Neuronal stem cell (in vitro differentiated cells): ENCODE measurements around the gene PATZ1. TPM values are rescaled to one million over a fixed set of nuclear protein-coding genes. Genes with fewer than 3 reads are reported as not detected.
"Not testable (repeated sequence)": the region's sequence is repeated elsewhere in the genome, so short reads cannot be mapped to it uniquely, and the experiment has no call there.

ENCODE experiments used
- DNase-seq: peaks from one replicate; pipeline ENCODE4 v3.0.0-alpha.2; 2013; ENCODE audit warnings: low spot score
- H2AFZ ChIP-seq: one replicate; pipeline ENCODE4 v1.6.1; 2013; ENCODE audit warnings: mild to moderate bottlenecking, low read length, inconsistent platforms
- H2AK5ac ChIP-seq: 2 replicates; pipeline ENCODE4 v1.6.1; 2013; ENCODE audit warnings: low read depth, mild to moderate bottlenecking, inconsistent platforms, low read length, moderate library complexity, mixed read lengths
- H2BK120ac ChIP-seq: 2 replicates; pipeline ENCODE4 v1.6.1; 2013; ENCODE audit warnings: low read depth, mild to moderate bottlenecking, inconsistent platforms, low read length, moderate library complexity, mixed read lengths
- H2BK12ac ChIP-seq: one replicate; pipeline ENCODE4 v1.6.1; 2013; ENCODE audit warnings: low read length, inconsistent platforms
- H2BK15ac ChIP-seq: 2 replicates; pipeline ENCODE4 v1.6.1; 2013; ENCODE audit warnings: mild to moderate bottlenecking, low read length, inconsistent platforms, mixed read lengths
- H2BK5ac ChIP-seq: one replicate; pipeline ENCODE4 v1.6.1; 2013; ENCODE audit warnings: inconsistent platforms, mild to moderate bottlenecking, low read length, moderate library complexity
- H3K14ac ChIP-seq: one replicate; pipeline ENCODE4 v1.6.1; 2013; ENCODE audit warnings: low read length, inconsistent platforms
- H3K18ac ChIP-seq: 2 replicates; pipeline ENCODE4 v1.6.1; 2013; ENCODE audit warnings: low read length, inconsistent platforms
- H3K23ac ChIP-seq: 2 replicates; pipeline ENCODE4 v1.6.1; 2013; ENCODE audit warnings: low read depth, mild to moderate bottlenecking, mixed read lengths, low read length, inconsistent platforms; ENCODE audit not compliant: poor library complexity
- H3K27ac ChIP-seq: replicated peaks from 3 replicates; pipeline ENCODE4 v1.5.1; 2013; ENCODE audit warnings: low read length, inconsistent platforms
- H3K27me3 ChIP-seq, 3 experiments: 2 replicates each; pipeline ENCODE4 v1.6.1; 2013; ENCODE audit warnings: low read length in 3 of 3, mild to moderate bottlenecking in 2 of 3, inconsistent platforms in 1 of 3, low read depth in 1 of 3, mixed read lengths in 1 of 3, moderate library complexity in 1 of 3; ENCODE audit not compliant: control insufficient read depth in 3 of 3, insufficient read depth in 3 of 3
- H3K36me3 ChIP-seq, 2 donors: replicated peaks in 1 of 2; 2 replicates each; pipeline ENCODE4 v1.6.1; 2013; ENCODE audit warnings: low read length in 2 of 2; ENCODE audit not compliant: control insufficient read depth in 2 of 2, insufficient read depth in 2 of 2
- H3K4ac ChIP-seq: 2 replicates; pipeline ENCODE4 v1.6.1; 2013; ENCODE audit warnings: inconsistent platforms, mild to moderate bottlenecking, low read length, moderate library complexity
- H3K4me1 ChIP-seq, 2 donors: 1 replicate in 1 of 2; 2 replicates in 1 of 2; pipeline ENCODE4 v1.6.1; 2013; ENCODE audit warnings: low read length in 2 of 2, low read depth in 1 of 2; ENCODE audit not compliant: control insufficient read depth in 2 of 2, insufficient read depth in 1 of 2
- H3K4me2 ChIP-seq: one replicate; pipeline ENCODE4 v1.6.1; 2013; ENCODE audit warnings: mild to moderate bottlenecking, low read length, inconsistent platforms; ENCODE audit not compliant: insufficient read depth, poor library complexity, severe bottlenecking
- H3K4me3 ChIP-seq, 2 donors: 2 replicates each; pipeline ENCODE4 v1.5.1; 2013; ENCODE audit warnings: low read length in 2 of 2, mild to moderate bottlenecking in 2 of 2, inconsistent platforms in 1 of 2, moderate library complexity in 1 of 2
- H3K79me1 ChIP-seq: one replicate; pipeline ENCODE4 v1.6.1; 2013; ENCODE audit warnings: low read depth, mild to moderate bottlenecking, inconsistent platforms, low read length, moderate library complexity
- H3K9ac ChIP-seq: one replicate; pipeline ENCODE4 v1.6.1; 2013; ENCODE audit warnings: mild to moderate bottlenecking, low read depth, low read length, inconsistent platforms; ENCODE audit not compliant: poor library complexity
- H3K9me3 ChIP-seq, 2 donors: replicated peaks in 1 of 2; 2 replicates each; pipeline versions ENCODE3 to v1.6.1; 2013; ENCODE audit warnings: low read length in 2 of 2, mild to moderate bottlenecking in 2 of 2, inconsistent platforms in 1 of 2, low read depth in 1 of 2, mixed read lengths in 1 of 2, moderate library complexity in 1 of 2; ENCODE audit not compliant: control insufficient read depth in 2 of 2, insufficient read depth in 1 of 2
- H4K8ac ChIP-seq: one replicate; pipeline ENCODE4 v1.6.1; 2013; ENCODE audit warnings: low read depth, mild to moderate bottlenecking, inconsistent platforms, low read length, moderate library complexity
- H4K91ac ChIP-seq: one replicate; pipeline ENCODE4 v1.6.1; 2013; ENCODE audit warnings: low read length, low read depth, mild to moderate bottlenecking, inconsistent platforms; ENCODE audit not compliant: poor library complexity
- WGBS, 2 donors: extraction: QIAGEN DNeasy Blood & Tissue Kit; methylation state at CpG; one replicate each; pipeline ENCODE4 v1.1.7; 2013; ENCODE audit warnings: missing lambda C conversion rate in 2 of 2, mixed read lengths in 1 of 2; ENCODE audit not compliant: insufficient read length in 2 of 2, insufficient replicate concordance in 1 of 2; ENCODE audit errors: extremely low coverage in 2 of 2; 5-methylcytosine and 5-hydroxymethylcytosine counted together
- polyA plus RNA-seq, 2 experiments: library from polyadenylated mRNA; stranded (reverse); fragments of 200-250 nt; gene quantifications; one replicate each; pipeline ENCODE4 v1.2.3, GENCODE V29; 2013

The PATZ1 gene
- polyA plus RNA-seq (2013, experiment 1 of 2) = 44.4 TPM
- 44.7 TPM for polyA plus RNA-seq (2013, experiment 2 of 2)

GRCh38 chr22:31346255-31346732, at the start of gene PATZ1:
Gene PATZ1, minus strand, starts transcription at chr22:31346346. Its CDS starts 744 bp downstream, at chr22:31345602.
- Histone ChIP-seq H3K79me1 (peaks cover 18% of the 10 kb centered on the region), H3K18ac (peak within 1 kb of the TSS; percentile 99), H3K14ac (peak within 1 kb of the TSS; percentile 87), H3K36me3 (peaks cover 11 to 34% of the 10 kb centered on the region in 2 donors), H3K9me3 (peaks cover 1 to 7% of the 10 kb centered on the region in 2 donors), H2BK12ac (peak within 1 kb of the TSS; percentile 98), H3K27me3 (no peaks in the 10 kb centered on the region), H2BK15ac (peak within 1 kb of the TSS; percentile 99), H3K23ac (peak within 1 kb of the TSS; percentile 94), H3K4me3 (peak within 1 kb of the TSS; percentile 62 to 89), H4K8ac (peak within 1 kb of the TSS; percentile 93), H2BK5ac (peak within 1 kb of the TSS; percentile 96), H2AFZ (peak within 1 kb of the TSS; percentile 87), H3K27ac (peak within 1 kb of the TSS; percentile 96), H3K4me1 (peaks cover 28 to 44% of the 10 kb centered on the region in 2 donors), H3K4me2 (peak within 1 kb of the TSS; percentile 93), H4K91ac (peak within 1 kb of the TSS; percentile 60), H2AK5ac (peak within 1 kb of the TSS; percentile 100), H3K9ac (peak within 1 kb of the TSS; percentile 94), H3K4ac (peak within 1 kb of the TSS; percentile 97), H2BK120ac (peak within 1 kb of the TSS; percentile 77)
- DNase-seq = peak; percentile 69
- no CpG with 5 or more reads among the region's 41 CpGs for WGBS, 2 donors

DNA sequence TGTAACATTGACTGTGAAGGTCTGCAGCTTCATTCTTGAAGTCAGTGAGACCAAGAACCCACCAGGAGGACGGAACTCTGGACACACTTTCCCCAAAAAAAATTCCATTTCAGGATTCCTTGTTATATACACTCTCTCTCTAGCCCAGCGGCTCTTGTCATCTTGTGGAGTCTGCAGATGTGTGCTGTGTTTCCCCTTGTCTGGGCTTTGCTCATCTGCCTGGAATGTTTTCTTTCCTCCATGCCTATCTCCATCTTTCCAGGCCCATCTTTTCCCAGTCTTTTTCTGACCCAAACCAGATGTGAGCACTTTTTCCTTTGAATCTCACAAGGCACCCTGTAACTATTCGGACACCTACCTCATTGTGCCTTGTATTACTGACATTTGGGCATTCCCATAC, 48.2 kb upstream of the PATZ1 start:
- H3K18ac ChIP-seq = no peak overlapping the region
- WGBS, 2 donors = no CpG with 5 or more reads among the region's 3 CpGs
- H2BK15ac ChIP-seq = no peak overlapping the region
- no peak overlapping the region for H3K27ac ChIP-seq
- H2BK120ac ChIP-seq = no peak overlapping the region
- H3K9ac ChIP-seq = no peak overlapping the region
- H2BK12ac ChIP-seq = no peak overlapping the region
- H3K9me3 ChIP-seq = peaks cover 0 to 1% of the 10 kb centered on the region in 2 donors
- no peak overlapping the region for H3K14ac ChIP-seq
- no peak for DNase-seq
- no peak overlapping the region for H3K4ac ChIP-seq
- H3K36me3 ChIP-seq = no peaks in the 10 kb centered on the region
- H4K91ac ChIP-seq = no peak overlapping the region
- peaks cover 0 to 6% of the 10 kb centered on the region in 2 donors for H3K4me1 ChIP-seq
- H3K4me3 ChIP-seq = no peak overlapping the region
- no peak overlapping the region for H2BK5ac ChIP-seq
- no peak overlapping the region for H4K8ac ChIP-seq
- H3K79me1 ChIP-seq = no peaks in the 10 kb centered on the region
- H3K27me3 ChIP-seq = no peaks in the 10 kb centered on the region
- no peak overlapping the region for H3K4me2 ChIP-seq
- H3K23ac ChIP-seq = no peak overlapping the region
- no peak overlapping the region for H2AK5ac ChIP-seq
- no peak overlapping the region for H2AFZ ChIP-seq

- Histone ChIP-seq H3K27me3 (no peaks in the 10 kb centered on the region), H3K4me2 (no peak overlapping the region), H4K8ac (no peak overlapping the region), H3K23ac (no peak overlapping the region), H4K91ac (no peak overlapping the region), H2BK12ac (no peak overlapping the region), H3K4ac (no peak overlapping the region), H3K18ac (no peak overlapping the region), H2BK5ac (no peak overlapping the region), H3K4me3 (no peak overlapping the region), H2AK5ac (no peak overlapping the region), H3K14ac (no peak overlapping the region), H3K27ac (no peak overlapping the region), H2BK120ac (no peak overlapping the region), H3K79me1 (no peaks in the 10 kb centered on the region), H3K9ac (no peak overlapping the region), H2AFZ (no peak overlapping the region), H3K9me3 (peaks cover 0 to 1% of the 10 kb centered on the region in 2 donors), H3K4me1 (peaks cover 0 to 4% of the 10 kb centered on the region in 2 donors), H3K36me3 (no peaks in the 10 kb centered on the region), H2BK15ac (no peak overlapping the region)
- WGBS, 2 donors = no CpG with 5 or more reads among the region's 2 CpGs
- DNase-seq = no peak
These were observed 47.7 kb upstream of the PATZ1 start for GRCh38 chr22:31393893-31394292.

GRCh38 chr22:31378651-31379050, 32.5 kb upstream of the PATZ1 start:
- H3K9me3 ChIP-seq, H3K27me3 ChIP-seq, H2AK5ac ChIP-seq, H3K4me2 ChIP-seq, H3K23ac ChIP-seq, H4K8ac ChIP-seq, H3K27ac ChIP-seq, H2BK15ac ChIP-seq, H4K91ac ChIP-seq, H3K14ac ChIP-seq, H3K4me1 ChIP-seq, H2BK5ac ChIP-seq, H2BK12ac ChIP-seq, H3K4ac ChIP-seq, H2AFZ ChIP-seq, H3K9ac ChIP-seq, H2BK120ac ChIP-seq, H3K4me3 ChIP-seq, H3K18ac ChIP-seq, DNase-seq, H3K79me1 ChIP-seq, H3K36me3 ChIP-seq: not testable (repeated sequence)
- WGBS, 2 donors = no CpG with 5 or more reads among the region's 6 CpGs
